Progenitor cell of endocrine pancreas (in vitro differentiated cells): ENCODE results near the gene ERC1. TPM values are rescaled to one million over a fixed set of nuclear protein-coding genes. Genes with fewer than 3 reads are reported as not detected.
"Not testable (repeated sequence)": the region's sequence is repeated elsewhere in the genome, so short reads cannot be mapped to it uniquely, and the experiment has no call there.

Experiments used
- DNase-seq: peaks from one replicate; pipeline ENCODE4 v3.0.0; 2021; ENCODE audit warnings: low spot score; ENCODE audit not compliant: unreplicated experiment
- H3K27ac Mint-ChIP-seq: 2 replicates; pipeline ENCODE4 v1.8.0; 2021; ENCODE audit warnings: mild to moderate bottlenecking, moderate library complexity, mixed read lengths
- H3K27me3 Mint-ChIP-seq: 2 replicates; pipeline ENCODE4 v1.8.0; 2021; ENCODE audit warnings: mixed read lengths
- H3K36me3 Mint-ChIP-seq: 2 replicates; pipeline ENCODE4 v1.8.0; 2022; ENCODE audit warnings: mixed read lengths; ENCODE audit not compliant: insufficient read depth
- H3K4me1 Mint-ChIP-seq: 2 replicates; pipeline ENCODE4 v1.8.0; 2021; ENCODE audit warnings: low read depth, mixed read lengths
- H3K4me3 Mint-ChIP-seq: 2 replicates; pipeline ENCODE4 v1.8.0; 2021; ENCODE audit warnings: low read depth, mild to moderate bottlenecking, moderate library complexity, mixed read lengths
- H3K9me3 Mint-ChIP-seq: 2 replicates; pipeline ENCODE4 v1.8.0; 2021; ENCODE audit warnings: low read depth, mixed read lengths
- CTCF ChIP-seq: fragments of 200-600 bp; sonication (generic); IDR thresholded peaks from one replicate; pipeline ENCODE4 v1.5.0; 2021; ENCODE audit warnings: antibody characterized with exemption, mild to moderate bottlenecking; ENCODE audit not compliant: unreplicated experiment
- total RNA-seq: library from RNA; stranded (reverse); gene quantifications from 2 replicates; pipeline ENCODE4 v1.2.1, GENCODE V29; 2021

Gene ERC1
- total RNA-seq, 1 donor from 2014 or later = 146 TPM

DNA sequence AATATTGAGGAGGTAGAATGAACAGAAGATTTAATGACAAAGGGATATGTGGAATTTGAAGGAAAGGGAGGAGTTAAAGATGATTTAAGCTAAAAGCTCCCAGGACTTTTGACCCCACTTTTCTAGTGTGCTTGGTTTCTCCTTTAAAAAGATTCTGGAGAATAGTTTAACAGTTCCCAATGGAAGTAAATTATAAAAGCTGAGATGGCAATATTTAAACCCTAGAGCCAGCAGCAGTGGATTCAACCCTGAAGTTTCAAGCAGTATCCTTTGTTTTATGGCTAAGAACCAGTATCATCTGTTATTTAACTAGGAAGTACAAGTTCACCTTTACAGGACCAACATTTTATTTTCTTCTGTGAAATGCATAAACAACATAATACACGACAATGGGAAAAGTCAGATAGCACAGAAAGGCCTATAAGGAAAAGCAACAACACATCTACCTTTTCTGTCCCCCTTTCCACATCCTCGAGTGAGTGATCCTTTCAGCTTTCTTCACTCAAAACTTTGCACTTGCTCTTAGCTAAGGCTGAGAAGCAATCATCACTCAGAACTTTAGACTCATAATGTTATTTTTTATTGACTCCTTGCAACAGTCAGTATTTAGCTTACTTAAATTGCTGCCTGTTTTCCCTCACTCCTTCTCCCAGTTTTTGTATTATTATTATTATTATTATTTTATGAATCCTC lies 338.9 kb downstream of the ERC1 start:
- TF ChIP-seq CTCF = no peak
- Mint-ChIP-seq H3K4me3 (no peak overlapping the region), H3K27me3 (no peaks in the 10 kb centered on the region), H3K9me3 (peaks cover 24% of the 10 kb centered on the region), H3K27ac (peak overlapping the region; percentile 4), H3K4me1 (peaks cover 22% of the 10 kb centered on the region), H3K36me3 (peaks cover 38% of the 10 kb centered on the region)
- DNase-seq = no peak

DNA sequence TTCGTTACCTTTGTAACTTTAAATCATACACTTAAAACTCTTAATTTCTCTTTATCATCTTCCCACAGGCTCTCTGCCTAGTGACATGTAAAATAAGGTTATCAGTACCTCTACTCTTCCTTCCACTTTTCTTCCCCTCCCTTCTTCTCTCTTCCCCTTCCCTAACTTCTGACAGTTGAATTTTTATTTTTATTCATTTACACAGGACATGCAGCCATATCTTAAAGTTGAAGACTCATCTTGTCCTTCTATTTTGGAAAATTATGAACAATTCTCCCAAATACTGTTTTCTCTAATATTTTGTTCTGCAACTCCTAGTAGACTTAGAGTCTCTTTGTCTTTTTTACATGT lies 339.4 kb downstream of the ERC1 start:
- Mint-ChIP-seq H3K4me3 (no peak overlapping the region), H3K27ac (no peak overlapping the region), H3K36me3 (peaks cover 42% of the 10 kb centered on the region), H3K9me3 (peaks cover 30% of the 10 kb centered on the region), H3K27me3 (no peaks in the 10 kb centered on the region), H3K4me1 (peaks cover 18% of the 10 kb centered on the region)
- no peak for TF ChIP-seq CTCF
- DNase-seq = no peak

GRCh38 chr12:1332327-1332726 lies 341.3 kb downstream of the ERC1 start:
- Mint-ChIP-seq H3K36me3 (peaks cover 51% of the 10 kb centered on the region), H3K9me3 (peaks cover 38% of the 10 kb centered on the region), H3K4me1 (peaks cover 12% of the 10 kb centered on the region), H3K4me3 (no peak overlapping the region), H3K27ac (peak overlapping the region; percentile 49), H3K27me3 (no peaks in the 10 kb centered on the region)
- TF ChIP-seq CTCF = no peak
- DNase-seq = no peak

DNA sequence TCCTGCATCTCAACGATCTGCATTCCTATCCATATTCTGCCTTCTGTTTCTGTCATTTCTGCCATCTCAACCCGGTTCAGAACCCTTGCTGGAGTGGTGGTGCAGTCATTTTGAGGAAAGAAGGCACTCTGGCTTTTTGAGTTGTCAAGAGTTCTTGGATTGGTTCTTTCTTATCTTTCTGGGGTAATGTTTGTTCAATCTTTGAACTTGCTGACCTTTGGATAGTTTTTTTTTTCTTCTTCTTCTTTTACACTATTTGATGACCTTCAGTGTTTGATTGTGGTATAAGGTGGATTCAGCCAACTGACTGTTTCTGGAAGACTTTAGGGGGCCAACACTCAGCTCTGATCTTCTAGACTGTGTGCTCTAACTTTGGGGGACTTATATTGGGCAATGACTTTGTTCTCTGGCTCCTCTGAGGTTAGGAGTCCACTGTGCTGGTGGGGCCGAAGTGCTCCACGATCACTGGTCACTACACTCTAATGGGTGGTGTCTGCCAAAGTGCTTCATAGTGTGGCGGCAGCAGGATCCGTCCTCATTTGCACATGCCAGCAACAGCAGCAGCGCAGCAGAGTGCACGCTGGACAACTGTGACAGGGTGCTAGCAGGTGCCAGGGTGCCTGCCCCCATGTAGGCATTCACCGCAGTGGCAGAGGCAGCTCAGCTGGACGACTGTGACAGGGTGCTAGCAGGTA lies 347.6 kb downstream of the ERC1 start:
- Mint-ChIP-seq H3K36me3 (peaks cover 33% of the 10 kb centered on the region), H3K4me3 (no peak overlapping the region), H3K27me3 (no peaks in the 10 kb centered on the region), H3K27ac (peak overlapping the region; percentile 7), H3K4me1 (peaks cover 14% of the 10 kb centered on the region), H3K9me3 (peaks cover 29% of the 10 kb centered on the region)
- no peak for DNase-seq
- no peak for TF ChIP-seq CTCF

DNA sequence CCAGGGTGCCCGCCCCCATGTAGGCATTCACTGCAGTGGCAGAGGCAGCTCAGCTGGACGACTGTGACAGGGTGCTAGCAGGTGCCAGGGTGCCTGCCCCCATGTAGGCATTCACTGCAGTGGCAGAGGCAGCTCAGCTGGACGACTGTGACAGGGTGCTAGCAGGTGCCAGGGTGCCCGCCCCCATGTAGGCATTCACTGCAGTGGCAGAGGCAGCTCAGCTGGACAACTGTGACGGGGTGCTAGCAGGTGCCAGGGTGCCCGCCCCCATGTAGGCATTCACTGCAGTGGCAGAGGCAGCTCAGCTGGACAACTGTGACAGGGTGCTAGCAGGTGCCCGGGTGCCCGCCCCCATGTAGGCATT lies 348.1 kb downstream of the ERC1 start:
- H3K36me3 Mint-ChIP-seq = peaks cover 28% of the 10 kb centered on the region
- peaks cover 24% of the 10 kb centered on the region for H3K9me3 Mint-ChIP-seq
- H3K4me1 Mint-ChIP-seq = peaks cover 14% of the 10 kb centered on the region
- not testable (repeated sequence) for H3K27ac Mint-ChIP-seq, H3K4me3 Mint-ChIP-seq, DNase-seq, H3K27me3 Mint-ChIP-seq
